SH-SY5Y (cell line): ENCODE data around the gene SLC6A11.

Experiments used
- GATA2 ChIP-seq: IDR thresholded peaks from 2 replicates; pipeline ENCODE4 v1.6.1; 2011; ENCODE audit warnings: mild to moderate bottlenecking, low read depth, low read length
- GATA3 ChIP-seq: IDR thresholded peaks from 2 replicates; pipeline ENCODE4 v1.6.1; 2011; ENCODE audit warnings: low read depth, mild to moderate bottlenecking, low read length, moderate library complexity

DNA sequence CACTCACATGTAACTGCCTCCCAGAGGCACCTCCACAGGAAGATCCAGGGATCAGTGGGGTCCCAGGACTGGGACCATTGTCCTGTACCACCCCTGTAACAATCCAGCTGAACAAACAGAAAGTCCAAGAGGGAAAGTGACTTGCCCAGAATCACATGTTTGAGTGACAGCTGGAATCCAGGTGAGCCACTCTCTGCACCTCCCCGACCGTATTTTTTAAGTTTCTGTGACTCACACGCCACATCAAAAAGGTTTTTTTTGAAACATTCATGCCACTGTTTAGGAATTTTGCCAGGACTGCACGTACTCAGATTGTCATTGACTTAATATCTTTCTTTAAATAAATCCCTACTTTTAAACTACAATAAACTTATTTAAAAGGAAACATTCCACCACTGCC, 166.8 kb downstream of the SLC6A11 start:
- TF ChIP-seq GATA2 (no peak), GATA3 (no peak)
